DND-41 (cell line): ENCODE data around the gene ORC5.

Source experiments
- CTCF ChIP-seq: IDR thresholded peaks from 2 replicates; pipeline ENCODE4 v1.5.1; 2012; ENCODE audit warnings: borderline replicate concordance, low read length, moderate library complexity, mild to moderate bottlenecking; ENCODE audit not compliant: poor library complexity, severe bottlenecking; ENCODE audit errors: extremely low read depth
- EZH2 ChIP-seq: IDR thresholded peaks from 3 replicates; pipeline ENCODE4 v1.6.1; 2012; ENCODE audit warnings: borderline replicate concordance, low read depth, mild to moderate bottlenecking, moderate library complexity, low read length, inconsistent platforms; ENCODE audit not compliant: severe bottlenecking

DNA sequence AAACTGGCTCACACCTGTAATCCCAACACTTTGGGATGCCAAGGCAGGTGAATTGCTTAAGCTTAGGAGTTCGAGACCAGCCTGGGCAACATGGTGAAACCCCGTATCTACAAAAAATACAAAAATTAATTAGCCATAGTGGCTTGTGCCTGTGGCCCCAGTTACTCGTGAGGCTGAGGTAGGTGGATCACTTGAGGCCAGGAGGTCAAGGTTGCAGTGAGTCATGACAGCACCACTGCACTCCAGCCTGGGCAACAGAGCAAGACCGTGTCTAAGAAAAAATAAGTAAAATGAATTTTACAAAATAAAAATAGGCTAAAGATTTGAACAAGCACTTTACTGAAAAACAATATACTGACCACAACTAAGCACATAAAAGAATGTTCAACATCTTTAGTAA lies 9.8 kb upstream of the ORC5 start:
- TF ChIP-seq CTCF (no peak), EZH2 (no peak)
